SK-N-SH treated with all-trans-retinoic acid at 6 μM for 48 hours (cell line): ENCODE results near the gene TEX29.

Source experiments
- ATAC-seq: fragments of 200-7000 bp; cut with Tn5 transposase; 3 replicates; pipeline ENCODE4 v1.9.1; 2020; ENCODE audit warnings: mild to moderate bottlenecking, moderate library complexity
- ARNTL ChIP-seq: fragments of 450-650 bp; formaldehyde crosslinking; IDR thresholded peaks from 2 replicates; pipeline ENCODE4 v1.5.0; 2020; ENCODE audit warnings: low read depth, mild to moderate bottlenecking, moderate library complexity, borderline replicate concordance
- BACH2 ChIP-seq: fragments of 250-450 bp; sonication (Bioruptor Pico); IDR thresholded peaks from 2 replicates; pipeline ENCODE4 v1.9.0; 2021; ENCODE audit warnings: mild to moderate bottlenecking, borderline replicate concordance
- CSDC2 ChIP-seq: fragments of 250-450 bp; sonication (Bioruptor Pico); IDR thresholded peaks from 2 replicates; pipeline ENCODE4 v1.5.0; 2020; ENCODE audit warnings: mild to moderate bottlenecking, moderate library complexity
- ESRRG ChIP-seq: fragments of 250-450 bp; sonication (Bioruptor Pico); IDR thresholded peaks from 2 replicates; pipeline ENCODE4 v1.6.1; 2021; ENCODE audit warnings: mild to moderate bottlenecking
- GLIS3 ChIP-seq: fragments of 250-450 bp; sonication (Bioruptor Pico); IDR thresholded peaks from 2 replicates; pipeline ENCODE4 v1.5.0; 2020; ENCODE audit warnings: mild to moderate bottlenecking, moderate library complexity
- ISL1 ChIP-seq: fragments of 250-450 bp; sonication (Bioruptor Pico); IDR thresholded peaks from 2 replicates; pipeline ENCODE4 v2.1.2; 2022; ENCODE audit warnings: mild to moderate bottlenecking, moderate library complexity
- OSR1 ChIP-seq: fragments of 250-450 bp; sonication (Bioruptor Pico); IDR thresholded peaks from 2 replicates; pipeline ENCODE4 v1.8.0; 2022; ENCODE audit warnings: moderate library complexity, mild to moderate bottlenecking, inconsistent platforms
- PPARA ChIP-seq: fragments of 250-450 bp; sonication (Bioruptor Pico); IDR thresholded peaks from 2 replicates; pipeline ENCODE4 v1.5.0; 2020; ENCODE audit warnings: mild to moderate bottlenecking, borderline replicate concordance
- RARB ChIP-seq: fragments of 250-450 bp; sonication (Bioruptor Pico); IDR thresholded peaks from 2 replicates; pipeline ENCODE4 v1.8.0; 2021; ENCODE audit warnings: mild to moderate bottlenecking, moderate library complexity
- SNAI2 ChIP-seq: fragments of 250-450 bp; sonication (Bioruptor Pico); IDR thresholded peaks from 2 replicates; pipeline ENCODE4 v1.5.0; 2020; ENCODE audit warnings: mild to moderate bottlenecking, moderate library complexity
- TCF4 ChIP-seq: fragments of 250-450 bp; sonication (Bioruptor Pico); IDR thresholded peaks from 2 replicates; pipeline ENCODE4 v1.8.0; 2021; ENCODE audit warnings: mild to moderate bottlenecking, moderate library complexity, borderline replicate concordance
- ZC3H10 ChIP-seq: fragments of 250-450 bp; sonication (Bioruptor Pico); IDR thresholded peaks from 2 replicates; pipeline ENCODE4 v1.5.1; 2021; ENCODE audit warnings: mild to moderate bottlenecking, moderate library complexity
- ZFP3 ChIP-seq: fragments of 250-450 bp; sonication (Bioruptor Pico); IDR thresholded peaks from 2 replicates; pipeline ENCODE4 v1.5.0; 2020; ENCODE audit warnings: mild to moderate bottlenecking, moderate library complexity
- ZFP30 ChIP-seq: fragments of 450-650 bp; formaldehyde crosslinking; IDR thresholded peaks from 2 replicates; pipeline ENCODE4 v1.5.0; 2022; ENCODE audit warnings: mild to moderate bottlenecking, moderate library complexity
- ZNF565 ChIP-seq: fragments of 450-650 bp; formaldehyde crosslinking; conservative IDR thresholded peaks from 2 replicates; pipeline ENCODE4 v1.5.0; 2020; ENCODE audit warnings: low read depth, mild to moderate bottlenecking, moderate library complexity
- ZNF70 ChIP-seq: fragments of 450-650 bp; formaldehyde crosslinking; IDR thresholded peaks from 2 replicates; pipeline ENCODE4 v1.5.0; 2020; ENCODE audit warnings: mild to moderate bottlenecking, moderate library complexity
- ZNF8 ChIP-seq: fragments of 450-650 bp; formaldehyde crosslinking; IDR thresholded peaks from 2 replicates; pipeline ENCODE4 v1.5.0; 2020; ENCODE audit warnings: mild to moderate bottlenecking, moderate library complexity
- TF ChIP-seq, protein P1 (sequence below): fragments of 250-450 bp; sonication (Bioruptor Pico); IDR thresholded peaks from 2 replicates; pipeline ENCODE4 v1.8.0; 2020; ENCODE audit warnings: mild to moderate bottlenecking, moderate library complexity, borderline replicate concordance
- TF ChIP-seq, protein P2 (sequence below): fragments of 250-450 bp; sonication (Bioruptor Pico); IDR thresholded peaks from 2 replicates; pipeline ENCODE4 v1.5.1; 2021; ENCODE audit warnings: mild to moderate bottlenecking, moderate library complexity
- TF ChIP-seq, protein P3 (sequence below): fragments of 250-450 bp; sonication (Bioruptor Pico); IDR thresholded peaks from 2 replicates; pipeline ENCODE4 v1.8.0; 2021; ENCODE audit warnings: low read depth, mild to moderate bottlenecking, moderate library complexity, borderline replicate concordance
- TF ChIP-seq, protein P4 (sequence below): fragments of 250-450 bp; sonication (Bioruptor Pico); IDR thresholded peaks from 2 replicates; pipeline ENCODE4 v1.5.0; 2020; ENCODE audit warnings: mild to moderate bottlenecking, moderate library complexity
- TF ChIP-seq, protein P5 (sequence below): fragments of 250-450 bp; sonication (Bioruptor Pico); IDR thresholded peaks from 2 replicates; pipeline ENCODE4 v1.5.1; 2020; ENCODE audit warnings: low read depth, mild to moderate bottlenecking, moderate library complexity

Gene TEX29

DNA sequence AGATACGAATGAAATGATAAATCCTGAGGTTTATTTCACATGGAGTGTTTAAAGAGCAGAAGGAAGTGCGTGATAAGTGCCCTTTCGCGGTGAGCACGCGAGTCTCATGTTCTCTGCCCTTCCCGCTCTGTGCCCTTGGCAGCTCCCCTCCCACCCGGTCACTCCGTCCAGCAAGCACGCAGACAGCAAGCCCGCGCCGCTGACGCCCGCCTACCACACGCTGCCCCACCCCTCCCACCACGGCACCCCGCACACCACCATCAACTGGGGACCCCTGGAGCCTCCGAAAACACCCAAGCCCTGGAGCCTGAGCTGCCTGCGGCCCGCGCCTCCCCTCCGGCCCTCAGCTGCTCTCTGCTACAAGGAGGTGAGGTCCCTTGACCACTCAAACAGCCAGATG lies 37.4 kb upstream of the TEX29 start (continued):
- TF ChIP-seq PPARA (CRISPR knock-in tag): no peak
- TF ChIP-seq GLIS3 (CRISPR knock-in tag): no peak

DNA sequence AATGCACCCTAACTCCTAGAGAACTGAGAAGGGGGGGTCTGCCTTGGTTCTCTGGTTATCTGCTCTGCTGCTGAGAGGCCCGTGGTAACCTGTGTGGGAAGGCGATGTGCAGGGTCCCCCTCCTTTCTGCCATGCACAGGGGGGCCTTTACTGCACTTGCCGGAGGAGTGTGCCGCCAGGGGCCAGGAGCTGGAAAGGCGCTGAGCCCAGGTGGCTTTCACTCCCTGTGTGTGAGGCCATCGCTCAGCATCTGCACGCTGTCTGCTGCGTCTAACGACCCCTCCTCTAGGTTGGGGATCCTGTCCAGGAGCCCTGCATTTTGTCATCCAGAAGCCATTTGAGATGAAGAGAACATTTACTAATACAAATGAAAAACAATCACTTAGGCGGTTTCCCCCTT lies 37.0 kb upstream of the TEX29 start:
- TF ChIP-seq TCF4 (CRISPR knock-in tag): no peak
- TF ChIP-seq, protein P1, sequence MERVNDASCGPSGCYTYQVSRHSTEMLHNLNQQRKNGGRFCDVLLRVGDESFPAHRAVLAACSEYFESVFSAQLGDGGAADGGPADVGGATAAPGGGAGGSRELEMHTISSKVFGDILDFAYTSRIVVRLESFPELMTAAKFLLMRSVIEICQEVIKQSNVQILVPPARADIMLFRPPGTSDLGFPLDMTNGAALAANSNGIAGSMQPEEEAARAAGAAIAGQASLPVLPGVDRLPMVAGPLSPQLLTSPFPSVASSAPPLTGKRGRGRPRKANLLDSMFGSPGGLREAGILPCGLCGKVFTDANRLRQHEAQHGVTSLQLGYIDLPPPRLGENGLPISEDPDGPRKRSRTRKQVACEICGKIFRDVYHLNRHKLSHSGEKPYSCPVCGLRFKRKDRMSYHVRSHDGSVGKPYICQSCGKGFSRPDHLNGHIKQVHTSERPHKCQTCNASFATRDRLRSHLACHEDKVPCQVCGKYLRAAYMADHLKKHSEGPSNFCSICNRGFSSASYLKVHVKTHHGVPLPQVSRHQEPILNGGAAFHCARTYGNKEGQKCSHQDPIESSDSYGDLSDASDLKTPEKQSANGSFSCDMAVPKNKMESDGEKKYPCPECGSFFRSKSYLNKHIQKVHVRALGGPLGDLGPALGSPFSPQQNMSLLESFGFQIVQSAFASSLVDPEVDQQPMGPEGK (CRISPR knock-in tag): no peak
- TF ChIP-seq OSR1 (CRISPR knock-in tag): no peak
- no peak for ATAC-seq

DNA sequence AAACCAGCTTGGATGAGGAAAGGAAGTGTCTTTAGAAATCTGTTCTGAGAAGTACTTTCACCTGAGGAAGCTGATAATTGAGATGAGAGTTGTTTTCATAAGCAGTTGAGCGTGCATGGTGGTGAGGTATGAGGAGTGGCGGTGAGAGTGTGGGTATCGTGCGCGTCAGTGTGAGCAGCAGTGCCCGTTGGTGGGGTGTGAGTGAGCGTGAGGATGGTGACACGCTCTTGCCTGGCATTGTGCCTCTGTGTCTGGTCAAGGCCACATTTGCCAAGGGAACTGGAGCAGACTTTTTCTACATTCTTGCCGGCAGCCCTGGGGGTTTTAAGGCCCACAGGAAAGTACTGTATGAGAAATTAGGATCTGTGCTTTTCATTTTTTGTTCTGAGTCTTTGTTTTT lies 36.5 kb upstream of the TEX29 start:
- TF ChIP-seq ZNF565 (CRISPR knock-in tag) (no peak), ZC3H10 (CRISPR knock-in tag) (no peak), SNAI2 (CRISPR knock-in tag) (no peak), OSR1 (CRISPR knock-in tag) (no peak), ZFP30 (CRISPR knock-in tag) (no peak), ZFP3 (CRISPR knock-in tag) (no peak), CSDC2 (CRISPR knock-in tag) (no peak), ZNF70 (CRISPR knock-in tag) (no peak), GLIS3 (CRISPR knock-in tag) (no peak)
- TF ChIP-seq, protein P2, sequence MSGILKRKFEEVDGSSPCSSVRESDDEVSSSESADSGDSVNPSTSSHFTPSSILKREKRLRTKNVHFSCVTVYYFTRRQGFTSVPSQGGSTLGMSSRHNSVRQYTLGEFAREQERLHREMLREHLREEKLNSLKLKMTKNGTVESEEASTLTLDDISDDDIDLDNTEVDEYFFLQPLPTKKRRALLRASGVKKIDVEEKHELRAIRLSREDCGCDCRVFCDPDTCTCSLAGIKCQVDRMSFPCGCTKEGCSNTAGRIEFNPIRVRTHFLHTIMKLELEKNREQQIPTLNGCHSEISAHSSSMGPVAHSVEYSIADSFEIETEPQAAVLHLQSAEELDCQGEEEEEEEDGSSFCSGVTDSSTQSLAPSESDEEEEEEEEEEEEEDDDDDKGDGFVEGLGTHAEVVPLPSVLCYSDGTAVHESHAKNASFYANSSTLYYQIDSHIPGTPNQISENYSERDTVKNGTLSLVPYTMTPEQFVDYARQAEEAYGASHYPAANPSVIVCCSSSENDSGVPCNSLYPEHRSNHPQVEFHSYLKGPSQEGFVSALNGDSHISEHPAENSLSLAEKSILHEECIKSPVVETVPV (CRISPR knock-in tag): no peak
- TF ChIP-seq, protein P3, sequence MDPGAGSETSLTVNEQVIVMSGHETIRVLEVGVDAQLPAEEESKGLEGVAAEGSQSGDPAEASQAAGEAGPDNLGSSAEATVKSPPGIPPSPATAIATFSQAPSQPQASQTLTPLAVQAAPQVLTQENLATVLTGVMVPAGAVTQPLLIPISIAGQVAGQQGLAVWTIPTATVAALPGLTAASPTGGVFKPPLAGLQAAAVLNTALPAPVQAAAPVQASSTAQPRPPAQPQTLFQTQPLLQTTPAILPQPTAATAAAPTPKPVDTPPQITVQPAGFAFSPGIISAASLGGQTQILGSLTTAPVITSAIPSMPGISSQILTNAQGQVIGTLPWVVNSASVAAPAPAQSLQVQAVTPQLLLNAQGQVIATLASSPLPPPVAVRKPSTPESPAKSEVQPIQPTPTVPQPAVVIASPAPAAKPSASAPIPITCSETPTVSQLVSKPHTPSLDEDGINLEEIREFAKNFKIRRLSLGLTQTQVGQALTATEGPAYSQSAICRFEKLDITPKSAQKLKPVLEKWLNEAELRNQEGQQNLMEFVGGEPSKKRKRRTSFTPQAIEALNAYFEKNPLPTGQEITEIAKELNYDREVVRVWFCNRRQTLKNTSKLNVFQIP (CRISPR knock-in tag): no peak
- TF ChIP-seq, protein P4, sequence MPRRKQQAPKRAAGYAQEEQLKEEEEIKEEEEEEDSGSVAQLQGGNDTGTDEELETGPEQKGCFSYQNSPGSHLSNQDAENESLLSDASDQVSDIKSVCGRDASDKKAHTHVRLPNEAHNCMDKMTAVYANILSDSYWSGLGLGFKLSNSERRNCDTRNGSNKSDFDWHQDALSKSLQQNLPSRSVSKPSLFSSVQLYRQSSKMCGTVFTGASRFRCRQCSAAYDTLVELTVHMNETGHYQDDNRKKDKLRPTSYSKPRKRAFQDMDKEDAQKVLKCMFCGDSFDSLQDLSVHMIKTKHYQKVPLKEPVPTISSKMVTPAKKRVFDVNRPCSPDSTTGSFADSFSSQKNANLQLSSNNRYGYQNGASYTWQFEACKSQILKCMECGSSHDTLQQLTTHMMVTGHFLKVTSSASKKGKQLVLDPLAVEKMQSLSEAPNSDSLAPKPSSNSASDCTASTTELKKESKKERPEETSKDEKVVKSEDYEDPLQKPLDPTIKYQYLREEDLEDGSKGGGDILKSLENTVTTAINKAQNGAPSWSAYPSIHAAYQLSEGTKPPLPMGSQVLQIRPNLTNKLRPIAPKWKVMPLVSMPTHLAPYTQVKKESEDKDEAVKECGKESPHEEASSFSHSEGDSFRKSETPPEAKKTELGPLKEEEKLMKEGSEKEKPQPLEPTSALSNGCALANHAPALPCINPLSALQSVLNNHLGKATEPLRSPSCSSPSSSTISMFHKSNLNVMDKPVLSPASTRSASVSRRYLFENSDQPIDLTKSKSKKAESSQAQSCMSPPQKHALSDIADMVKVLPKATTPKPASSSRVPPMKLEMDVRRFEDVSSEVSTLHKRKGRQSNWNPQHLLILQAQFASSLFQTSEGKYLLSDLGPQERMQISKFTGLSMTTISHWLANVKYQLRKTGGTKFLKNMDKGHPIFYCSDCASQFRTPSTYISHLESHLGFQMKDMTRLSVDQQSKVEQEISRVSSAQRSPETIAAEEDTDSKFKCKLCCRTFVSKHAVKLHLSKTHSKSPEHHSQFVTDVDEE: no peak
- TF ChIP-seq, protein P1 (CRISPR knock-in tag): no peak
- TF ChIP-seq, protein P5, sequence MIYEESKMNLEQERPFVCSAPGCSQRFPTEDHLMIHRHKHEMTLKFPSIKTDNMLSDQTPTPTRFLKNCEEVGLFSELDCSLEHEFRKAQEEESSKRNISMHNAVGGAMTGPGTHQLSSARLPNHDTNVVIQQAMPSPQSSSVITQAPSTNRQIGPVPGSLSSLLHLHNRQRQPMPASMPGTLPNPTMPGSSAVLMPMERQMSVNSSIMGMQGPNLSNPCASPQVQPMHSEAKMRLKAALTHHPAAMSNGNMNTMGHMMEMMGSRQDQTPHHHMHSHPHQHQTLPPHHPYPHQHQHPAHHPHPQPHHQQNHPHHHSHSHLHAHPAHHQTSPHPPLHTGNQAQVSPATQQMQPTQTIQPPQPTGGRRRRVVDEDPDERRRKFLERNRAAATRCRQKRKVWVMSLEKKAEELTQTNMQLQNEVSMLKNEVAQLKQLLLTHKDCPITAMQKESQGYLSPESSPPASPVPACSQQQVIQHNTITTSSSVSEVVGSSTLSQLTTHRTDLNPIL (CRISPR knock-in tag): no peak
- ATAC-seq: no peak

DNA sequence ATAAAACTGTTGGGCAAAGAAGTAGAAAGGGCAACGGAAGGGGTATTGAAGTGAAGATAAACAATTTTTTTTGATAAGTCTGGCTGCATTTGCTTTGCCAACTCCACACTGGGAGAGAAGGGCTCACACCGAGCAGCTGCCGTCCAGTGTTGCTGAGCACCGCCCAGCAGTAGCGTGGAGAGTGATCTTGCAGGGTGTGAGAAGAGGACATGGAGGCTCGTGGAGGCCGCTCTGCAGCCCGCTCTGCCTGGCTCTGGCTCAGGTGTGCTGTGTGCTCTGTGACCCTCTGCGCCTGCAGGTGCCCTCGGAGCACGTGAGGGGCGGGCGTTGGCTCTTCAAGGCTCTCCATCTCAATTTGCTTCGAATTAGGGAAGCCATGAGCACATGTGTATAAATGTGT lies 35.9 kb upstream of the TEX29 start:
- no peak for ATAC-seq
- TF ChIP-seq CSDC2 (CRISPR knock-in tag): no peak
- TF ChIP-seq ARNTL (CRISPR knock-in tag): no peak
- no peak for TF ChIP-seq GLIS3 (CRISPR knock-in tag)
- no peak for TF ChIP-seq ESRRG (CRISPR knock-in tag)
- TF ChIP-seq, protein P4: no peak
- no peak for TF ChIP-seq ISL1 (CRISPR knock-in tag)
- TF ChIP-seq SNAI2 (CRISPR knock-in tag): no peak
- no peak for TF ChIP-seq BACH2
- TF ChIP-seq RARB (CRISPR knock-in tag): no peak
- TF ChIP-seq, protein P5 (CRISPR knock-in tag): no peak
- TF ChIP-seq ZNF8 (CRISPR knock-in tag): no peak
